BJ (cell line): ENCODE results near the gene HMX1. TPM values are rescaled to one million over a fixed set of nuclear protein-coding genes. Genes with fewer than 3 reads are reported as not detected.

ENCODE experiments used
- CTCF ChIA-PET: fragments of 350-600 bp; formaldehyde crosslinking; extraction: SDS; loops from one replicate; lab custom pipeline; 2021; ENCODE audit warnings: antibody characterized with exemption, inconsistent platforms; lab: Yijun Ruan, JAX
- POLR2A ChIA-PET: fragments of 300-600 bp; sonication (Branson Sonifier 250); formaldehyde crosslinking; extraction: SDS; loops from one replicate; lab custom pipeline; 2021; ENCODE audit warnings: antibody characterized with exemption; lab: Charles Lee
- DNase-seq: peaks from one replicate; pipeline ENCODE4 v3.0.0-alpha.2; 2011; ENCODE audit warnings: low read depth
- H3K27me3 ChIP-seq: 2 replicates; pipeline ENCODE4 v1.6.0; 2011; ENCODE audit warnings: low read length; ENCODE audit not compliant: control insufficient read depth, insufficient read depth
- H3K36me3 ChIP-seq: 2 replicates; pipeline ENCODE4 v1.5.1; 2011; ENCODE audit warnings: low read length; ENCODE audit not compliant: control insufficient read depth, insufficient read depth
- H3K4me3 ChIP-seq: 2 replicates; pipeline ENCODE4 v1.5.1; 2011; ENCODE audit warnings: low read depth, mild to moderate bottlenecking, control low read depth, low read length
- CTCF ChIP-seq: IDR thresholded peaks from 2 replicates; pipeline ENCODE4 v1.5.1; 2011; ENCODE audit warnings: low read depth, mild to moderate bottlenecking, control low read depth, inconsistent platforms, low read length, moderate library complexity; ENCODE audit not compliant: insufficient read depth
- polyA plus RNA-seq: library from polyadenylated mRNA; depleted of rRNA; stranded (reverse); fragments of >200 nt; gene quantifications from 2 replicates; pipeline ENCODE4 v1.2.3, GENCODE V29; 2011

HMX1 gene
- polyA plus RNA-seq, 1 experiment: not detected

GRCh38 chr4:8900588-8900987 is 28.9 kb upstream of the HMX1 start:
- DNase-seq: no peak
- ChIA-PET CTCF (interaction anchor here (2.3 kb wide), 1 partner anchor 17 kb away, joined by 7 read pairs; no protein-coding TSS in a partner anchor), POLR2A (no interaction called here)
- no peak for TF ChIP-seq CTCF
- Histone ChIP-seq H3K27me3 (no peaks in the 10 kb centered on the region), H3K4me3 (no peak overlapping the region), H3K36me3 (no peaks in the 10 kb centered on the region)

DNA sequence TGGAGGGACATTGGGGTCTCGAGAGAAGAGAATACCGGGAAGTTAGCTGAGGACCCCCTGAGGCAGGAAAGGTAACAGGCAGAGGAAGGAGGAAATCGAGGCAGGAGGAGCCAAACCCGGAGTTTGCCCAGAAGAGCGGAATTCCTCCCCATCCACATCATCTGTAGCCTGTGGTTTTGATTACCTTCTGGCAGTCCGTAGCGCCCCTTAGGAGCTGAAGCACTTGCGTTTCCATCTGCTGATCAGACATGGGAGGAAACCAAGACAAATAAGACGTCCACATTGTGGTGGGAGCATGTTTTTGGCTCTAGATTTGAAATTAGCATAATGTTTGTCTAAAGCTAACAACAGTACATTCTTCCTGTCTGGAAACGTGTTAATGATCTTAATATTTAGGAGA is 26.8 kb upstream of the HMX1 start:
- Histone ChIP-seq H3K36me3 (no peaks in the 10 kb centered on the region), H3K4me3 (no peak overlapping the region), H3K27me3 (peaks cover 5% of the 10 kb centered on the region)
- no peak for TF ChIP-seq CTCF
- DNase-seq: no peak
- ChIA-PET POLR2A (no interaction called here), CTCF (no interaction called here)

- no peak for TF ChIP-seq CTCF
- H3K36me3 ChIP-seq: no peaks in the 10 kb centered on the region
- ChIA-PET POLR2A (no interaction called here), CTCF (no interaction called here)
- H3K4me3 ChIP-seq: no peak overlapping the region
- no peak for DNase-seq
- H3K27me3 ChIP-seq: peaks cover 8% of the 10 kb centered on the region
These were observed 25.9 kb upstream of the HMX1 start for GRCh38 chr4:8897251-8898167.

DNA sequence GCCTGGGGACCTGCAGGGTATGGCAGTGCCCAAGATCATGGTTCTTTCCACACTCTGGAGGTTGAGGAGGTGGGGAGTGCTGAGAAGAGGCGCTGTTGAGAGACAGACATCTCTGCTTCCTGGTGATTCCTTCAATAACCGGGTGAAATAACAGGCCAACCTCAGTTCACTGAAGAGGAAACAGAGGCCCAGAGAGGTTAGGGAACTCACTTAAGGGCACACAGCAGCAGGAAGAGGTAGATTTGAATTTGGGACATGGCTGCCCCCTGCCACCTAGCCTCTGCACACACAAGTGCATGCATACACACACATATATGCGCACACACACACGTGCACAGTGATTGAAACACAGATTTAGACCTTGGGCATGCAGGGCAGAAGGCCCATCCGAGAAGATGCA is 24.9 kb upstream of the HMX1 start:
- TF ChIP-seq CTCF: no peak
- ChIA-PET POLR2A (no interaction called here), CTCF (no interaction called here)
- peaks cover 12% of the 10 kb centered on the region for H3K27me3 ChIP-seq
- H3K4me3 ChIP-seq: no peak overlapping the region
- H3K36me3 ChIP-seq: no peaks in the 10 kb centered on the region
- DNase-seq: no peak

- ChIA-PET POLR2A (no interaction called here), CTCF (no interaction called here)
- Histone ChIP-seq H3K36me3 (no peaks in the 10 kb centered on the region), H3K27me3 (peaks cover 15% of the 10 kb centered on the region), H3K4me3 (no peak overlapping the region)
- DNase-seq: no peak
- no peak for TF ChIP-seq CTCF
These were observed 24.4 kb upstream of the HMX1 start for GRCh38 chr4:8896071-8896470.
